A549 (cell line): ENCODE results near the gene B3GNT4. TPM values are rescaled to one million over a fixed set of nuclear protein-coding genes. Genes with fewer than 3 reads are reported as not detected.

Experiments
- ATAC-seq, 2 experiments: fragments of 200-7000 bp in 1 of 2; fragments of >200 bp in 1 of 2; cut with Nextera tagmentation in 1 of 2; cut with Tn5 transposase in 1 of 2; 3 replicates each; pipeline versions ENCODE4 v1.8.0 to v1.9.1; 2018 to 2020; ENCODE audit warnings: mild to moderate bottlenecking in 1 of 2, moderate library complexity in 1 of 2
- CTCF ChIA-PET: fragments of 300-600 bp; sonication (Branson Sonifier 250); formaldehyde crosslinking; extraction: SDS; loops from one replicate; lab custom pipeline; 2021; ENCODE audit warnings: antibody characterized with exemption, inconsistent platforms; lab: Yijun Ruan, JAX
- POLR2A ChIA-PET: fragments of 350-600 bp; formaldehyde crosslinking; extraction: SDS; loops from one replicate; lab custom pipeline; 2021; ENCODE audit warnings: antibody characterized with exemption, inconsistent platforms; lab: Yijun Ruan, JAX
- DNase-seq, 2 experiments: peaks; one replicate each; pipeline versions ENCODE4 v3.0.0 to v3.0.0-alpha.2; 2011 to 2016; ENCODE audit warnings: low read depth in 1 of 2, low spot score in 1 of 2
- FAIRE-seq: peaks from 2 replicates; lab custom pipeline; 2011; peaks lifted over from hg19 to GRCh38; lab: Jason Lieb, UNC
- H3K27ac ChIP-seq, 2 experiments: fragments of >200 bp; sonication (Bioruptor Twin); formaldehyde crosslinking; 3 replicates each; pipeline ENCODE4 v1.5.1; 2016 to 2017
- H3K4me1 ChIP-seq: fragments of >200 bp; sonication (Bioruptor Twin); formaldehyde crosslinking; 3 replicates; pipeline ENCODE4 v1.6.1; 2016
- H3K4me2 ChIP-seq: fragments of >200 bp; sonication (Bioruptor Twin); formaldehyde crosslinking; 3 replicates; pipeline ENCODE4 v1.6.1; 2016
- H3K4me3 ChIP-seq: fragments of >200 bp; sonication (Bioruptor Twin); formaldehyde crosslinking; 3 replicates; pipeline ENCODE4 v1.5.1; 2016
- H3K9me3 ChIP-seq: fragments of >200 bp; sonication (Bioruptor Twin); formaldehyde crosslinking; 3 replicates; pipeline ENCODE4 v1.6.1; 2016
- CBX2 ChIP-seq: fragments of 200-600 bp; sonication (generic); IDR thresholded peaks from 2 replicates; pipeline ENCODE4 v1.6.1; 2016; ENCODE audit warnings: low read depth, mild to moderate bottlenecking, borderline replicate concordance
- CBX8 ChIP-seq: fragments of 200-600 bp; sonication (generic); IDR thresholded peaks from 2 replicates; pipeline ENCODE4 v1.6.1; 2016
- CEBPB ChIP-seq, 2 experiments: fragments of >200 bp in 1 of 2; sonication (Bioruptor Twin) in 1 of 2; formaldehyde crosslinking in 1 of 2; IDR thresholded peaks; 2 replicates each; pipeline ENCODE4 v1.6.1; 2012 to 2016
- EP300 ChIP-seq, 2 experiments: fragments of >200 bp; sonication (Bioruptor Twin); formaldehyde crosslinking; IDR thresholded peaks; 2 replicates in 1 of 2; 3 replicates in 1 of 2; pipeline ENCODE4 v1.6.1; 2016 to 2017
- ESRRA ChIP-seq: fragments of 150-350 bp; IDR thresholded peaks from 2 replicates; pipeline ENCODE4 v1.6.1; 2014; ENCODE audit warnings: mild to moderate bottlenecking, low read length, borderline replicate concordance
- HEYL ChIP-seq: fragments of 250-450 bp; sonication (Bioruptor Pico); IDR thresholded peaks from 2 replicates; pipeline ENCODE4 v1.8.0; 2021; ENCODE audit warnings: mild to moderate bottlenecking, moderate library complexity
- HOXA7 ChIP-seq: fragments of 250-450 bp; sonication (Bioruptor Pico); IDR thresholded peaks from 2 replicates; pipeline ENCODE4 v1.5.0; 2020; ENCODE audit warnings: mild to moderate bottlenecking, moderate library complexity
- HOXB5 ChIP-seq: fragments of 250-450 bp; sonication (Bioruptor Pico); IDR thresholded peaks from 2 replicates; pipeline ENCODE4 v1.5.0; 2020; ENCODE audit warnings: mild to moderate bottlenecking, moderate library complexity
- JUN ChIP-seq, 2 experiments: fragments of >200 bp; sonication (Bioruptor Twin); formaldehyde crosslinking; IDR thresholded peaks; 2 replicates in 1 of 2; 3 replicates in 1 of 2; pipeline ENCODE4 v1.6.1; 2016 to 2017
- KDM5A ChIP-seq: fragments of 200-600 bp; sonication (generic); IDR thresholded peaks from 2 replicates; pipeline ENCODE4 v1.6.1; 2016; ENCODE audit warnings: antibody characterized with exemption, mild to moderate bottlenecking
- MAFK ChIP-seq: fragments of 450-650 bp; IDR thresholded peaks from 2 replicates; pipeline ENCODE4 v1.6.1; 2014; ENCODE audit not compliant: partially characterized antibody
- NPAS2 ChIP-seq: fragments of 250-450 bp; sonication (Bioruptor Pico); IDR thresholded peaks from 2 replicates; pipeline ENCODE4 v1.8.0; 2022; ENCODE audit warnings: mild to moderate bottlenecking, moderate library complexity, borderline replicate concordance
- PHF8 ChIP-seq: fragments of 200-600 bp; sonication (generic); IDR thresholded peaks from 2 replicates; pipeline ENCODE4 v1.6.1; 2016; ENCODE audit warnings: low read depth, mild to moderate bottlenecking, antibody characterized with exemption, moderate library complexity, borderline replicate concordance
- POLR2A ChIP-seq: IDR thresholded peaks from 2 replicates; pipeline ENCODE4 v1.6.1; 2012; ENCODE audit warnings: mild to moderate bottlenecking, low read length
- RAD21 ChIP-seq, 2 experiments: fragments of >200 bp in 1 of 2; sonication (Bioruptor Twin) in 1 of 2; formaldehyde crosslinking in 1 of 2; IDR thresholded peaks in 1 of 2; conservative IDR thresholded peaks in 1 of 2; 2 replicates in 1 of 2; 3 replicates in 1 of 2; pipeline ENCODE4 v1.6.1; 2012 to 2018; ENCODE audit warnings: inconsistent platforms in 1 of 2
- RNF2 ChIP-seq: fragments of 200-600 bp; sonication (generic); IDR thresholded peaks from 2 replicates; pipeline ENCODE4 v1.6.1; 2016; ENCODE audit warnings: low read depth, mild to moderate bottlenecking, antibody characterized with exemption, moderate library complexity, borderline replicate concordance
- ZSCAN20 ChIP-seq: fragments of 250-450 bp; sonication (Bioruptor Pico); IDR thresholded peaks from 2 replicates; pipeline ENCODE4 v1.8.0; 2022; ENCODE audit warnings: mild to moderate bottlenecking, moderate library complexity
- WGBS: methylation state at CpG from one replicate; pipeline ENCODE4 v1.1.6; 2017; ENCODE audit errors: missing lambda C conversion rate; 5-methylcytosine and 5-hydroxymethylcytosine counted together
- polyA minus RNA-seq: library from RNA; depleted of rRNA, polyadenylated mRNA; stranded (reverse); fragments of >200 nt; gene quantifications from 2 replicates; pipeline ENCODE4 v1.2.3, GENCODE V29; 2011; rRNA and poly(A)+ RNA removed
- polyA plus RNA-seq, 4 experiments: library from polyadenylated mRNA; depleted of rRNA in 3 of 4; stranded (reverse); fragments of >200 nt; fragmentation: RNase III in 1 of 4; extraction: RNeasy Plus Mini Kit Qiagen cat#74134 plus additional on column Dnase treatment in 1 of 4; gene quantifications; 2 replicates in 3 of 4; 3 replicates in 1 of 4; pipeline ENCODE4 v1.2.3, GENCODE V29; 2011 to 2017
- TF ChIP-seq, protein P1 (sequence below): IDR thresholded peaks from 2 replicates; pipeline ENCODE4 v1.6.1; 2012; ENCODE audit warnings: low read depth, borderline replicate concordance
- TF ChIP-seq, protein P2 (sequence below): fragments of 250-450 bp; sonication (Bioruptor Pico); IDR thresholded peaks from 2 replicates; pipeline ENCODE4 v1.5.0; 2020; ENCODE audit warnings: low read depth, mild to moderate bottlenecking, moderate library complexity
- TF ChIP-seq, protein P3 (sequence below): fragments of >200 bp; sonication (Bioruptor Twin); formaldehyde crosslinking; IDR thresholded peaks from 3 replicates; pipeline ENCODE4 v1.5.1; 2016
- TF ChIP-seq, protein P4 (sequence below): IDR thresholded peaks from 2 replicates; pipeline ENCODE4 v1.6.1; 2012
- TF ChIP-seq, protein P5 (sequence below): fragments of 250-450 bp; sonication (Bioruptor Pico); IDR thresholded peaks from 2 replicates; pipeline ENCODE4 v1.5.0; 2021; ENCODE audit warnings: mild to moderate bottlenecking, moderate library complexity, borderline replicate concordance
- TF ChIP-seq, protein P6 (sequence below): fragments of >200 bp; sonication (Bioruptor Twin); formaldehyde crosslinking; IDR thresholded peaks from 2 replicates; pipeline ENCODE4 v1.6.1; 2016
- TF ChIP-seq, protein P7 (sequence below): IDR thresholded peaks from 2 replicates; pipeline ENCODE4 v1.6.1; 2012

The B3GNT4 gene
- polyA plus RNA-seq (2011; rRNA removed) (0.66 and 0.74 TPM in 2 replicates), polyA plus RNA-seq (2017; fragmentation: RNase III; extraction: RNeasy Plus Mini Kit Qiagen cat#74134 plus additional on column Dnase treatment) (0.55 to 1.2 TPM (median 0.73 TPM) in 3 replicates), polyA minus RNA-seq (0.92 and 2.5 TPM in 2 replicates)
- polyA plus RNA-seq (2012; cell fraction: cytosol; rRNA removed) = 0.78 and 1.0 TPM in 2 replicates
- polyA plus RNA-seq (2012; cell fraction: nucleus; rRNA removed) = 1.6 and 2.7 TPM in 2 replicates

DNA sequence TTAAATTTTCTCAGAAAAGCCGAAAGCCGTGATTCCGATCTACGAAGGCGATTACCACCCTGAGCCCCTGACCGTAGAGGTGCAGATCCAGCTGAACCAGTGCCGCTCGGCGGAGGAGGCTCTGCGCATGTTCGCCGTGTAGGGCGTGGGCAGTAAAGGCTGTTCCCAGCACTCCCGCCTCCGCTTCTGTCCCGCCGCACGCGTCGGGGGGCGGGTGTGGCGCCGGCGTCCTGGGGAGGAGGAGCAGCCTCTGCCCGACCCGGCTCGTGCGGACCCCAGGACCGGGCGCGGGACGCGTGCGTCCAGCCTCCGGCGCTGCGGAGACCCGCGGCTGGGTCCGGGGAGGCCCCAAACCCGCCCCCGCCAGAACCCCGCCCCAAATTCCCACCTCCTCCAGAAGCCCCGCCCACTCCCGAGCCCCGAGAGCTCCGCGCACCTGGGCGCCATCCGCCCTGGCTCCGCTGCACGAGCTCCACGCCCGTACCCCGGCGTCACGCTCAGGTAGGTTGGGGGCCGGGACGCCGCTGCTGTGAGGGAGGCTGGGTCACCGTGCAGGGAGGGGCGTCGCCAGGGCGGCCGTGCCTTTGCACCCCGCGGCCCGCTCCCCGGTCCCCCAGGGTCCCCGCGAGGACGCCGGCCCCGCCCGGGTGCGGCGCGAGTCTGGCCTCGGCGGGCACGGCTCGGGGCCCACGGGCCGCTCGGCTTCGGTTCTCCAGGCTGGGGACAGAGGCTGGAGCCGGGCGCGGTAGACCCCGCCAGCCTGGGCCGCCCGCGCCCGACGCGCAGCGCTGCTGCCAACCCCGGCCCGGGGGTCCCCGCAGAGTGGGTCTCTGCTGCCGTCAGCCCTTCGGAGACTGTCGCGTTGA is at the start of gene B3GNT4:
TSS of gene B3GNT4 (plus strand) at position 409 of the 866 bp plus-strand sequence. CDS start 910 bp downstream, outside the sequence.
- no peaks in the 10 kb centered on the region for H3K9me3 ChIP-seq
- H3K4me3 ChIP-seq = peak within 1 kb of the TSS; percentile 59
- H3K4me2 ChIP-seq = peak within 1 kb of the TSS; percentile 99
- DNase-seq = peak; percentile 71 to 79
- ChIA-PET POLR2A (interaction anchor here (0.7 to 1.3 kb wide), 2 partner anchors 8 to 71 kb away, joined by 4 to 6 read pairs; no protein-coding TSS in a partner anchor), CTCF (interaction anchor here (1.0 to 1.3 kb wide), 4 partner anchors 24 to 149 kb away, joined by 3 to 7 read pairs (median 4); no protein-coding TSS in a partner anchor)
- WGBS = 3% methylated on average over 44 of the region's 104 CpGs
- FAIRE-seq = no peak
- H3K27ac ChIP-seq = peak within 1 kb of the TSS; percentile 76 to 93
- peak; percentile 67 to 85 for ATAC-seq
- no peaks in the 10 kb centered on the region for H3K4me1 ChIP-seq
- TF ChIP-seq NPAS2 (CRISPR knock-in tag) (no peak), HOXB5 (CRISPR knock-in tag) (0 out of 2 replicates have a peak, but pooled peaks have one; percentile 18), POLR2A (peak; percentile 59), KDM5A (no peak), JUN (IDR thresholded peaks at IDR 0.05) (peak in 1 of 2 experiments; percentile 68; a peak in 1 of 5 replicates), HEYL (CRISPR knock-in tag) (no peak)
- TF ChIP-seq, protein P1, sequence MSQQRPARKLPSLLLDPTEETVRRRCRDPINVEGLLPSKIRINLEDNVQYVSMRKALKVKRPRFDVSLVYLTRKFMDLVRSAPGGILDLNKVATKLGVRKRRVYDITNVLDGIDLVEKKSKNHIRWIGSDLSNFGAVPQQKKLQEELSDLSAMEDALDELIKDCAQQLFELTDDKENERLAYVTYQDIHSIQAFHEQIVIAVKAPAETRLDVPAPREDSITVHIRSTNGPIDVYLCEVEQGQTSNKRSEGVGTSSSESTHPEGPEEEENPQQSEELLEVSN = peak; percentile 95
- TF ChIP-seq, protein P2, sequence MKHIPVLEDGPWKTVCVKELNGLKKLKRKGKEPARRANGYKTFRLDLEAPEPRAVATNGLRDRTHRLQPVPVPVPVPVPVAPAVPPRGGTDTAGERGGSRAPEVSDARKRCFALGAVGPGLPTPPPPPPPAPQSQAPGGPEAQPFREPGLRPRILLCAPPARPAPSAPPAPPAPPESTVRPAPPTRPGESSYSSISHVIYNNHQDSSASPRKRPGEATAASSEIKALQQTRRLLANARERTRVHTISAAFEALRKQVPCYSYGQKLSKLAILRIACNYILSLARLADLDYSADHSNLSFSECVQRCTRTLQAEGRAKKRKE (CRISPR knock-in tag) = no peak
- TF ChIP-seq, protein P3, sequence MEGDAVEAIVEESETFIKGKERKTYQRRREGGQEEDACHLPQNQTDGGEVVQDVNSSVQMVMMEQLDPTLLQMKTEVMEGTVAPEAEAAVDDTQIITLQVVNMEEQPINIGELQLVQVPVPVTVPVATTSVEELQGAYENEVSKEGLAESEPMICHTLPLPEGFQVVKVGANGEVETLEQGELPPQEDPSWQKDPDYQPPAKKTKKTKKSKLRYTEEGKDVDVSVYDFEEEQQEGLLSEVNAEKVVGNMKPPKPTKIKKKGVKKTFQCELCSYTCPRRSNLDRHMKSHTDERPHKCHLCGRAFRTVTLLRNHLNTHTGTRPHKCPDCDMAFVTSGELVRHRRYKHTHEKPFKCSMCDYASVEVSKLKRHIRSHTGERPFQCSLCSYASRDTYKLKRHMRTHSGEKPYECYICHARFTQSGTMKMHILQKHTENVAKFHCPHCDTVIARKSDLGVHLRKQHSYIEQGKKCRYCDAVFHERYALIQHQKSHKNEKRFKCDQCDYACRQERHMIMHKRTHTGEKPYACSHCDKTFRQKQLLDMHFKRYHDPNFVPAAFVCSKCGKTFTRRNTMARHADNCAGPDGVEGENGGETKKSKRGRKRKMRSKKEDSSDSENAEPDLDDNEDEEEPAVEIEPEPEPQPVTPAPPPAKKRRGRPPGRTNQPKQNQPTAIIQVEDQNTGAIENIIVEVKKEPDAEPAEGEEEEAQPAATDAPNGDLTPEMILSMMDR = no peak
- TF ChIP-seq, protein P4, sequence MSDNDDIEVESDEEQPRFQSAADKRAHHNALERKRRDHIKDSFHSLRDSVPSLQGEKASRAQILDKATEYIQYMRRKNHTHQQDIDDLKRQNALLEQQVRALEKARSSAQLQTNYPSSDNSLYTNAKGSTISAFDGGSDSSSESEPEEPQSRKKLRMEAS = peak; percentile 86
- TF ChIP-seq, protein P5, sequence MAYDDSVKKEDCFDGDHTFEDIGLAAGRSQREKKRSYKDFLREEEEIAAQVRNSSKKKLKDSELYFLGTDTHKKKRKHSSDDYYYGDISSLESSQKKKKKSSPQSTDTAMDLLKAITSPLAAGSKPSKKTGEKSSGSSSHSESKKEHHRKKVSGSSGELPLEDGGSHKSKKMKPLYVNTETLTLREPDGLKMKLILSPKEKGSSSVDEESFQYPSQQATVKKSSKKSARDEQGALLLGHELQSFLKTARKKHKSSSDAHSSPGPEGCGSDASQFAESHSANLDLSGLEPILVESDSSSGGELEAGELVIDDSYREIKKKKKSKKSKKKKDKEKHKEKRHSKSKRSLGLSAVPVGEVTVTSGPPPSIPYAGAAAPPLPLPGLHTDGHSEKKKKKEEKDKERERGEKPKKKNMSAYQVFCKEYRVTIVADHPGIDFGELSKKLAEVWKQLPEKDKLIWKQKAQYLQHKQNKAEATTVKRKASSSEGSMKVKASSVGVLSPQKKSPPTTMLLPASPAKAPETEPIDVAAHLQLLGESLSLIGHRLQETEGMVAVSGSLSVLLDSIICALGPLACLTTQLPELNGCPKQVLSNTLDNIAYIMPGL (CRISPR knock-in tag) = no peak

DNA sequence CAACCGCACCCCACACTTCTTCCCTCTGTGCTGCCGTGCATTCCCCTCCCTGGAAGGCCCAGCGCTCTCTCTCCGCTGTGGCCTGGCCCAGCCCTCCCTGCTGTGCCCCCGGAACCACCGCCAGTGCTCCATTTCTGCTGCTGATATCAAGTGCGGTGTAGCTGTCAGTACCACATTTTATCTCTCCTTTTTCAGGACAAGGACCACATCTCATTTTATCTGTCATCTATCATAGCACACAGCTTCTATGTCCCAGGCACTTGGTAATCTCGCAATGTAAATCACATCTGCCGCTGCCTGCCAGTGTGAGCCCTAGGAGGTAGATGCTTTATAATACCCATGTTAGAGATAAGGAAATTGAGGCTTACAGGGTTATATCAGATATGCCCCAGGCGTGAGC is 47.8 kb upstream of the B3GNT4 start:
- no peak overlapping the region for H3K4me2 ChIP-seq
- POLR2A ChIA-PET = no interaction called here
- WGBS = 89% methylated on average over 10 of the region's 10 CpGs

More for the DNA sequence above, 47.8 kb upstream of the B3GNT4 start:
- Histone ChIP-seq H3K4me3 (no peak overlapping the region), H3K4me1 (no peaks in the 10 kb centered on the region), H3K9me3 (no peaks in the 10 kb centered on the region), H3K27ac (no peak overlapping the region)
- no peak for FAIRE-seq
- no peak for ATAC-seq
- CTCF ChIA-PET = interaction anchor here (0.7 to 2.4 kb wide), 5 partner anchors 18 to 101 kb away, joined by 3 to 9 read pairs (median 6); no protein-coding TSS in a partner anchor
- DNase-seq = no peak
- TF ChIP-seq ESRRA (no peak), PHF8 (no peak), RAD21 (conservative IDR thresholded peaks at IDR 0.05 in 1 of 2, IDR thresholded peaks at IDR 0.05 in 1 of 2) (no peak), CBX2 (no peak), CEBPB (IDR thresholded peaks at IDR 0.05) (no peak), HOXA7 (CRISPR knock-in tag) (no peak), MAFK (no peak), RNF2 (no peak), EP300 (IDR thresholded peaks at IDR 0.05) (no peak), CBX8 (no peak), ZSCAN20 (CRISPR knock-in tag) (no peak)
- TF ChIP-seq, protein P5 (CRISPR knock-in tag) = no peak
- TF ChIP-seq, protein P6, sequence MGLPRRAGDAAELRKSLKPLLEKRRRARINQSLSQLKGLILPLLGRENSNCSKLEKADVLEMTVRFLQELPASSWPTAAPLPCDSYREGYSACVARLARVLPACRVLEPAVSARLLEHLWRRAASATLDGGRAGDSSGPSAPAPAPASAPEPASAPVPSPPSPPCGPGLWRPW = no peak
- TF ChIP-seq, protein P7, sequence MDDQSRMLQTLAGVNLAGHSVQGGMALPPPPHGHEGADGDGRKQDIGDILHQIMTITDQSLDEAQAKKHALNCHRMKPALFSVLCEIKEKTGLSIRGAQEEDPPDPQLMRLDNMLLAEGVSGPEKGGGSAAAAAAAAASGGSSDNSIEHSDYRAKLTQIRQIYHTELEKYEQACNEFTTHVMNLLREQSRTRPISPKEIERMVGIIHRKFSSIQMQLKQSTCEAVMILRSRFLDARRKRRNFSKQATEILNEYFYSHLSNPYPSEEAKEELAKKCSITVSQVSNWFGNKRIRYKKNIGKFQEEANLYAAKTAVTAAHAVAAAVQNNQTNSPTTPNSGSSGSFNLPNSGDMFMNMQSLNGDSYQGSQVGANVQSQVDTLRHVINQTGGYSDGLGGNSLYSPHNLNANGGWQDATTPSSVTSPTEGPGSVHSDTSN = no peak
